GM12892 (cell line): ENCODE measurements around the gene GCNT3.

Experiments
- DNase-seq: peaks from one replicate; pipeline ENCODE4 v3.0.0; 2011; ENCODE audit not compliant: insufficient read length
- FAIRE-seq: peaks from 2 replicates; lab custom pipeline; 2011; peaks lifted over from hg19 to GRCh38; lab: Jason Lieb, UNC
- POLR2A ChIP-seq: IDR thresholded peaks from 2 replicates; pipeline ENCODE4 v1.6.1; 2011; ENCODE audit warnings: low read depth, low read length, control low read depth
- POLR2AphosphoS5 ChIP-seq: IDR thresholded peaks from 2 replicates; pipeline ENCODE4 v1.6.1; 2011; ENCODE audit warnings: low read depth, low read length, control low read depth
- TAF1 ChIP-seq: IDR thresholded peaks from 2 replicates; pipeline ENCODE4 v1.6.1; 2011; ENCODE audit warnings: low read depth, mild to moderate bottlenecking, control low read depth, low read length, borderline replicate concordance

The GCNT3 gene

GRCh38 chr15:59594493-59594942, 17.1 kb upstream of the GCNT3 start:
- FAIRE-seq (no peak), DNase-seq (no peak)
- TF ChIP-seq POLR2A (no peak), TAF1 (no peak), POLR2AphosphoS5 (no peak)

DNA sequence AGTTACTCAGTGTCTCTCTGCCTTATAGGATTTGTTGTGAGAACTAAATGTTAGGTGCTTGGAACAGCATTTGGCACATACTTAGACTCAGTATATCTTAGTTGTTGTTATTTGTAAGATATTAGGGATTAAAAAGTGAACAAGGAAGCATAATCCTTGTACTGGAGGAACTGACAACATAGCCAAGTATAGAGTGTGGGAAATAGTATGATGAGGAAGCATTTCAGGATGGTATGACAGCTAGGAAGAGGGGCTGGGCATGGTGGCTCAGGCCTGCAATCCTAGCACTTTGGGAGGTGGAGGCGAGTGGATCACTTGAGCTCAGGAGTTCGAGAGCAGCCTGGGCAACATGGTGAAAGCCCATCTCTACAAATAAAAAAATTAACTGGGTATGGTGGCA, 16.6 kb upstream of the GCNT3 start:
- FAIRE-seq, result no peak
- no peak for TF ChIP-seq POLR2A
- no peak for TF ChIP-seq TAF1
- TF ChIP-seq POLR2AphosphoS5, result no peak

DNA sequence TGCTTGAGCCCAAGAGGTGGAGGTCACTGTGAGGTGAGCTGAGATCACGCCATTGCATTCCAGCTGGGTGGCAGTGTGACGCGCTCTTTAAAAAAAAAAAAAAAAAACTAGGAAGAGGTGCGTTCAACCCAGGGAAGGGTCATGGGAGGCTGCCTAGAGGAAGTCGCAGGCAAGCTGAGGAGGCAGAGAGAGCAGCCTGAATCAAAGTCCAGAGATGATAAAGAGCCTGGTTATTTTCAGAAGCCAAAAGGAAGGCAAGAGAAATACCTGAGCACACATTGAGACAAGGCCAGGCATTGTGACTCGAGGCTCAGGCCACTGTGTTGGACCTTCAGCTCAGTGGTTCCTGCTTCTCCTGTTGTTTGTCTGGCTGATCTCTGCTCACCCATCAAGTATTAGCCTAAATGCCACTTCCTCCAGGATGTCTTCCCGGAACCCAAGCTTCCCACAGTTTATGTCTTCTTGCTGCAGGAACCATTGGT, 16.1 kb upstream of the GCNT3 start:
- FAIRE-seq, result no peak
- TF ChIP-seq POLR2AphosphoS5 (no peak), POLR2A (no peak), TAF1 (no peak)
- DNase-seq, result no peak

More for the DNA sequence above, 16.6 kb upstream of the GCNT3 start:
- DNase-seq, result no peak

DNA sequence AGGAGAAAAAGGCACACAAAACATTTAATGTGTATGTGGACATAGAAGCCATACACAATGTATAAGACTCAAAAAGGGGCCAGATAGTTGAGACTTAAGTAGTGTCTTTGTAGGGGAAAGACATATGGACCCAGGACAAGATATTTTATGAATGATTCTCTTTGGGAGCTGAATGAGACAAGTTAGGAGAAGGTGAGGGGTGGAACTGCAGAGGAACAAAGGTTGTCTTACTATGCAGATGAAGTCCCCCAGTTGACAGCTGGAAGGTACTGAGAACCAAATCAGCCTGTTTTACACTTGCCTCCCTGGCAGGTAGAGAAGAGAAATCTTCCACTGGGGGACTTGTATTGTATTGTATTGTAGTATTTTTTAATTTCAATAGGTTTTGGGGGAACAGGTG, 14.9 kb upstream of the GCNT3 start:
- TF ChIP-seq TAF1 (no peak), POLR2A (no peak), POLR2AphosphoS5 (no peak)
- FAIRE-seq, result no peak
- DNase-seq, result no peak

- TF ChIP-seq TAF1 (no peak), POLR2A (no peak), POLR2AphosphoS5 (no peak)
- no peak for FAIRE-seq
- DNase-seq, result no peak
Observed at GRCh38 chr15:59598461-59598860, 13.1 kb upstream of the GCNT3 start.

- no peak for DNase-seq
- no peak for FAIRE-seq
- TF ChIP-seq POLR2AphosphoS5 (no peak), POLR2A (no peak)
Observed at GRCh38 chr15:59605994-59606393, 5.6 kb upstream of the GCNT3 start.

- no peak for DNase-seq
- TF ChIP-seq POLR2A, result no peak
- no peak for TF ChIP-seq TAF1
- TF ChIP-seq POLR2AphosphoS5, result no peak
- FAIRE-seq, result no peak
Observed at GRCh38 chr15:59609730-59610712, 1.6 kb upstream of the GCNT3 start.

- DNase-seq (no peak), FAIRE-seq (no peak)
- TF ChIP-seq TAF1, result no peak
- no peak for TF ChIP-seq POLR2AphosphoS5
- no peak for TF ChIP-seq POLR2A
Observed at GRCh38 chr15:59614153-59614552, 2.6 kb downstream of the GCNT3 start.

GRCh38 chr15:59615661-59616060, 4.1 kb downstream of the GCNT3 start:
- DNase-seq, result no peak
- TF ChIP-seq TAF1, result no peak
- TF ChIP-seq POLR2AphosphoS5, result no peak
- TF ChIP-seq POLR2A, result no peak
- FAIRE-seq, result no peak

GRCh38 chr15:59616379-59616778, 4.8 kb downstream of the GCNT3 start:
- no peak for TF ChIP-seq POLR2A
- no peak for FAIRE-seq
- DNase-seq, result no peak

DNA sequence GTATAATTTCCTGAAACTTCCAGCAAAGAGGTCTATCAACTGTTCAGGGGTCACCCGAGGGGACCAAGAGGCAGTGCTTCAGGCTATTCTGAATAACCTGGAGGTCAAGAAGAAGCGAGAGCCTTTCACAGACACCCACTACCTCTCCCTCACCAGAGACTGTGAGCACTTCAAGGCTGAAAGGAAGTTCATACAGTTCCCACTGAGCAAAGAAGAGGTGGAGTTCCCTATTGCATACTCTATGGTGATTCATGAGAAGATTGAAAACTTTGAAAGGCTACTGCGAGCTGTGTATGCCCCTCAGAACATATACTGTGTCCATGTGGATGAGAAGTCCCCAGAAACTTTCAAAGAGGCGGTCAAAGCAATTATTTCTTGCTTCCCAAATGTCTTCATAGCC, 6.8 kb downstream of the GCNT3 start:
- DNase-seq (no peak), FAIRE-seq (no peak)
- TF ChIP-seq POLR2AphosphoS5, result no peak
- no peak for TF ChIP-seq POLR2A
- no peak for TF ChIP-seq TAF1

- DNase-seq (peak; percentile 43), FAIRE-seq (peak; percentile 38)
- no peak for TF ChIP-seq POLR2AphosphoS5
- no peak for TF ChIP-seq POLR2A
- TF ChIP-seq TAF1, result no peak
Observed at GRCh38 chr15:59622289-59622688, 10.7 kb downstream of the GCNT3 start.
